ENCODE data around the gene FCGBP. TPM values are rescaled to one million over a fixed set of nuclear protein-coding genes. Genes with fewer than 3 reads are reported as not detected.
"Not testable (repeated sequence)": the region's sequence is repeated elsewhere in the genome, so short reads cannot be mapped to it uniquely, and the experiment has no call there.

FCGBP gene
- total RNA-seq, 1 experiment from 2014 or later: 16.7 TPM

DNA sequence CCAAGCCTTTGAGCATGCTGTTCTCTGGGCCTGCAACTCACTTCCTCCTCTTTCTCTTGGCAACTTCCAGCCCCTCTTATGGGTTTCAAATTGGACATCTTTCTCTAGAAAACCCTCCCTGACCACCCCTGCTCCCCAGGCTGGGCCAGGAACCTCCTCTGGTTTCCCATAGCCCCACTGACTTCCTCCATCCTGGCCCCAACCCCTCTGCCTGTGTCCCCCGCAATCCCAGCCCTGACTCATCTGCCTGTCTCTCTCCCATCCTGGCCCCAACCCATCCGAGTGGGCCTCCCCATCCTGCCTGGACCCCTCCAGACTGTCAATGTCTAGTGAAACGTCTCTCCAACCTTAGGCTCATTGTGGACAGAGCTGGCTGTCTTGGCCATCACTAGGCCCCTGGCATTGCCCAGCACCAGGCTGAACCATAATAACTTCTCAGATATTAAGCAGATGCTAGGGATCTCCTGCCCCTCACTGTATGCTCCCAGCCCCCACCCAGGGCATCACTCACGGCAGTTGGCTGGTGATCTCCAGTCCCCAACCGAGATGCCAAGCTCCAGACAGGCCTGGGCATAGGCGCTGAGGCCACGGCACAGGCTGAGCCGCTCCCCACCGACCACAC, 16.8 kb downstream of the FCGBP start:
- no peak for DNase-seq
- no peak overlapping the region for H3K4me3 ChIP-seq
- no peaks in the 10 kb centered on the region for H3K9me3 ChIP-seq (replicated peaks)

DNA sequence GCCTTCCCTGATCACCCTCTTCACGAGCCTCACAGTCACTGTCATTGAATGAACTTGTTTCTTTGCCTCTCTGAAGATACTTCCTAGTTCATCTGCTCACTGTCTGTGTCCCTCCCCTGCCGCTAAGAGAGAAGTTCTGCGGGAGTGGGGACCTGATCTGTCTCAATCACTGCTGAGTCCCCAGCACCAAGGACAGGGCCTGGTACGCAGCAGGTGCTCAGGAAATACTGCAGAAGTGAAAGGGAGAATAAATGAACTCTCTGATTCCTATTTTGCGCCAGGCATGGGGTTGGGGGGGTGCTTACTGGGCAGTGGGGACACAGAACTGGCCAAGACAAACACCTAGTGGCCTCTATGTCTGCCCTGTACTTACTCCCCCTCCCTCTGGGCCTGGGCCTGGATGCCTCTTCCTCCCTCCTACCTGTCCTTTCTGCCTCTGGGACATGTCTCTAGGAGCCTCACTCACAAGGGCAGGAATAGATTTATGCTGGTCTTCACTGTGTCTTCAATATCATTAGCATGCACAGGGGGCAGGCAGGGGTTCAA, 17.5 kb downstream of the FCGBP start:
- Histone ChIP-seq H3K27me3 (no peaks in the 10 kb centered on the region; the same call in 1 of the 2 replicates), H3K4me3 (no peak overlapping the region), H3K9me3 (replicated peaks) (no peaks in the 10 kb centered on the region), H3K4me1 (no peaks in the 10 kb centered on the region), H3K27ac (no peak overlapping the region), H3K36me3 (no peaks in the 10 kb centered on the region)
- no peak for DNase-seq

More for the DNA sequence above, 16.8 kb downstream of the FCGBP start:
- no peaks in the 10 kb centered on the region for H3K36me3 ChIP-seq
- no peaks in the 10 kb centered on the region for H3K4me1 ChIP-seq
- H3K27ac ChIP-seq: no peak overlapping the region
- no peaks in the 10 kb centered on the region; the same call in 1 of the 2 replicates for H3K27me3 ChIP-seq

DNA sequence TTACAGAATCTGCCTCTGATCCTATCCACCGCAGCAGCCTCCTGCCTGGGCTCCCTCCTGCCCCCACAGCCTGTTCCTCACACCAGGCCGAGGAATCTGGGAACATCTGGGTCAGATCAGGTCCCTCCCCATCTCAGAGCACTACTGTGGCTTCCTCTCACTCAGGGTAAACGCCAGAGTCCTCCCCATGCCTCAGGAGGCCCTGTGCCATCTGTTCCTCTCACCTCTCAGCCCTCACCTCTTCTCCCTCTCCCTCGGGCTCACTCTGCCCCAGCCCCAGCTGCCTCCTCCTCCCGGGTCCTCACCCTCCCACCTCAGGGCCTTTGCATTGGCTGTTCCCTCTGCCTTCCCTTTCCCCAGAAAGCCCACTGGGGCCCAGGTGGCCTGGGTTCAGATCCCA, 18.2 kb downstream of the FCGBP start:
- Histone ChIP-seq H3K4me3 (no peak overlapping the region), H3K9me3 (replicated peaks) (no peaks in the 10 kb centered on the region), H3K4me1 (no peaks in the 10 kb centered on the region; the same call in 1 of the 2 replicates), H3K27ac (no peak overlapping the region), H3K36me3 (no peaks in the 10 kb centered on the region), H3K27me3 (no peaks in the 10 kb centered on the region; the same call in 1 of the 2 replicates)
- DNase-seq: no peak

DNA sequence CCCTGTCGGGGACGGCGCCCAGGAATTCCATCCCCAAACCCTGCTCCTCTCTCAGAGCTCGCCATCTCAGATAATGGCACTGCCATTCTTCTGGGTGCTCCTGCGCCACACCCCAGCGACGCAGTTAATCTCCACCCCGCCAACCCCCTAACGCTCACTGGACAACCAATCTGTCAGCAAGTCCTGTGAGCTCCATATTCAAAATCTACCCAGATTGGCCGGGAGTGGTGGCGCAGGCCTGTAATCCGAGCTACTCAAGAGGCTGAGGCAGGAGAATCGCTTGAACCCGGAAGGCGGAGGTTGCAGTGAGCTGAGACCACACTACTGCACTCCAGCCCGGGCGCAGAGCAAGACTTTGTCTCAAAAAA, 18.6 kb downstream of the FCGBP start:
- Histone ChIP-seq H3K9me3 (replicated peaks) (no peaks in the 10 kb centered on the region), H3K4me1 (no peaks in the 10 kb centered on the region; the same call in 1 of the 2 replicates), H3K27ac (no peak overlapping the region), H3K36me3 (no peaks in the 10 kb centered on the region), H3K27me3 (no peaks in the 10 kb centered on the region; the same call in 1 of the 2 replicates), H3K4me3 (no peak overlapping the region)
- no peak for DNase-seq

DNA sequence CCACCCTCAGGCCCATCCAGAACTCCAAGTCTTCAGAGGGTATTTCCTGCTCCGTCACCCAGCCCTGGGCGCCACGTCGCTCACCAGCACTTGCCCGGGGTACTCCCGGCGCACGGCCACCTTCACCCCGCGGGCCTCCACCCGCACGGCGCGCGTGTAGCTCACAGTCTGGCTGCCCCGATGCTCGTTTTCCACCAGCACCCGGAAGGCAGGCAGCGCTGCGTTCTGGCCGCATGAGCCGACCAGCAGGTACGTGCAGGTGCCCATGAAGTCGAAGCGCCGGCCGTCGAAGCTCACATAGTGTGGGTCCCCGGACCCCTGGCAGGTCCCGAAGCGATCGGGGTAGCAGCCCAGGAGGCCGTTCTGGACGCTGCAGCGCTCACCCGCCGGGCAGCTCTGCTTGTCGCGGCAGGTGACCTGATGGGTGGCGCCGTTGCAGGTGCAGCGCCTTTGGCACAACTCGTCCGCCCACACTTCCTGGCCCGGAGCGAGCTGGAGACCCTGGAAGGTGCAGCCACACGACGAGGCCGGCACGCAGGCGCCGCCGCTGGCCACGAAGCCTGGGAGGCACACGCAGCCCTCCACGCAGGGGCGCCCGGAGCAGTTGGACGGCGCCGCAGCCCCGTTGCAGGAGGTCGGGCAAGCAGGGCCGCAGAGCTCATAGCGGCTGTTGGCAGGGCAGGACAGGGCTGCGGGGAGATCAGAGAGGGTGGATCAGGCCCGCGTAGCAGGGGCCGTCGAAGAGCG, 19.2 kb downstream of the FCGBP start:
- H3K4me3 ChIP-seq: no peak overlapping the region
- H3K4me1 ChIP-seq: no peaks in the 10 kb centered on the region; the same call in 1 of the 2 replicates
- no peaks in the 10 kb centered on the region for H3K36me3 ChIP-seq
- no peaks in the 10 kb centered on the region; the same call in 1 of the 2 replicates for H3K27me3 ChIP-seq
- DNase-seq: no peak
- H3K27ac ChIP-seq: no peak overlapping the region
- H3K9me3 ChIP-seq (replicated peaks): no peaks in the 10 kb centered on the region

DNA sequence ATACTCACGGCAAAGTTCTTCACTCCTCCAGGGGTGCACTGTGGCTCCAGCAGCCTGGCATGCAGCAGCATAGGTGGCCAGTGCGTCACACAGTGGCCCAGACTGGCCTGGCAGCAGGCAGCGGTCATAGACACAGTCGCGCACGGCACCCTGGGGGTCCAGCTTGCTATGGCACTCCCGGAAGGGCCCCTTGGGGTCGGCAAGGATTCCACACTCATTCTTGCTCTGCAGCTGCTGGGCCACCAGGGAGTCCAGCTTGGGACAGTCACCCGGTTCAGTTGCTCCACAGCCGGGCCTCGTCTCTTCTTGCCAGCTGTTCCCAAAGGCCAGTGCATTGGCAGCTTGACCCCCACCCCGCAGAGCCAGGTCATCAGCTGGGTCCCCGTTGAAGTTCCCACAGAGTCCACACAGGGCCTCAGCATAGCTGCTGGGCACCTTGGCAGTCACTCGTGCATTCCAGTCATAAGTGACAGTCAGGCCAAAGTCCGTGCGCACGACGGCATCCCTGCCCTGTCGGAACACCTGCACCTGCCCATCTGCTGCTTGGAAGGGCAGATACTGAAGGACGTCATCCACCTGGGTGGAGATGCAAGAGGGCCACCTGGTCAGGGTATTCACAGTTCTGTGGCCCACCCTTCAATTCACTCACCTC, 20.6 kb downstream of the FCGBP start:
- H3K9me3 ChIP-seq (replicated peaks): no peaks in the 10 kb centered on the region; the same call in 1 of the 2 replicates
- no peaks in the 10 kb centered on the region; the same call in 1 of the 2 replicates for H3K4me1 ChIP-seq
- no peak overlapping the region for H3K4me3 ChIP-seq
- H3K36me3 ChIP-seq: no peaks in the 10 kb centered on the region
- peaks cover 1% of the 10 kb centered on the region for H3K27me3 ChIP-seq
- no peak for DNase-seq
- no peak overlapping the region for H3K27ac ChIP-seq

DNA sequence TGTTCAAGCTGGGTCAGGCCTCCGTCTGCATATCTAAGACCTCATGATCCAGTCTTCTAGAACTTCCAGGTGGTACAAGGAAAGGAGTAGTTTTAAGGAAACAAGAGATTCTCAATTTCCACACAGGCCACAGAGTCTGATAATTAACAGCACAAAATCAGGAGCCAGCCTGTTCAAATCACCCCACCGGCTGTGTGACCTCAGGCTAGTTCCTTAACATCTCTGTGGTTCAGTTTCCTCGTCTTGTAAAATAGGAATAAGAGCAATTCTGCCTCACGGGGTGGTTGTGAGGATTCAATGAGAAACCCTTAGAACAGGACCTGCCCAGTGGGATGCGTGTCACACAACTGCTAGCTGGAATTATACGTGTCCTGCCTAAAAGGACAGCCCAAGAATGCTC, 25.6 kb downstream of the FCGBP start:
- Histone ChIP-seq H3K36me3 (no peaks in the 10 kb centered on the region), H3K27me3 (peaks cover 10% of the 10 kb centered on the region), H3K4me1 (no peaks in the 10 kb centered on the region; the same call in 1 of the 2 replicates), H3K27ac (no peak overlapping the region), H3K9me3 (replicated peaks) (no peaks in the 10 kb centered on the region; the same call in 1 of the 2 replicates), H3K4me3 (no peak overlapping the region)
- no peak for DNase-seq

DNA sequence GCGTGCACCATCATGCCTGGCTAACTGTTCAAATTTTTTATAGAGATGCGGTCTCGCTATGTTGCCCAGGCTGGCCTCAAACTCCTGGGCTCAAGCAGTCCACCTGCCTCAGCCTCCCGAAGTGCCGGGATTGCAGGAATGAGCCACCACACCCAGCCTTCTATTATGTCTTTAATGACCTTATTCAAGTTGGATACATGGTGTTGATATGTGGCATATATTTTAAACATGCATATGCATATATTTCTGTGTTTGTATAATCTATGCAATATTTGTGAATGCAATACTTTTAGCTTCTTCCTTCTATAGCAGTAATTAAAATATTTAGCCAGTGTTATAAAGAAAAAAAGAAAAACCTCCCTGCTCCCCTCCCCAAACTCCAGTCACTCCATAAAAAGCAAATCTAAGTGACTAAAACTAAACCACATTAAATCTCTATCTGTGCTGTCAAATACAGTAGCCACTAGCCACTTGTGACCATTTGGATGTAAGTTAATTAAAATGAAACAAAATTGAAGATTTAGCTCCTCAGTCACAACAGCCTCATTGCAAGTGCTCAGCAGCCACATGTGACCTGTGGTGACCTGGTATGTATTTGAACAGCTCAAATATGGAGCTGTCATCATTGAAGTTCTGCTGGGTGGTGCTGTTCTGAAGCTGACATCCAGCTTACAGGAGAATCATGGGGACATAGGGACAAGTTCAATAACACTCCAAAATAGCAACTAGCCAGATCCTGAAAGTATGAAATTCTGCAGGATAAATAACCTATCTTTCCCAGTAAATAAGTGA, 27.4 kb downstream of the FCGBP start:
- no peak for DNase-seq
- H3K4me3 ChIP-seq: no peak overlapping the region
- H3K27ac ChIP-seq: no peak overlapping the region
- H3K9me3 ChIP-seq (replicated peaks): no peaks in the 10 kb centered on the region; the same call in 1 of the 2 replicates
- no peaks in the 10 kb centered on the region for H3K36me3 ChIP-seq
- H3K4me1 ChIP-seq: no peaks in the 10 kb centered on the region; the same call in 1 of the 2 replicates
- peaks cover 10% of the 10 kb centered on the region for H3K27me3 ChIP-seq

DNA sequence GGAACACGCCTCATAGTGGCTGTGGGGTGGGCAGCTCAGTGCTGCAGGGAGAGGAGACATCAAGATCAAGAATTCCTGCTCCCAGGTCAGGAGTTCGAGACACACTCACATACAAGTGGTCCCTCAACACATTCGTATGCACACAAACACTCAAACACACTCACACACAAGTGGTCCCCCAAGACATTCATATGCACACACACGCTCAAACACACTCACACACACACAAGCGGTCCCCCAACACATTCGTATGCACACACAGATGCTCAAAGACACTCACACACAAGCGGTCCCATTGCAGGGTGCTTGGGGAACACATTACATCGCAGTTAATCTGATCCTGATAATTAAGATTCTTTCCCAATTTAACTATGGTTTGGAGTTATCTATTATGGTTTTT, 28.2 kb downstream of the FCGBP start:
- Histone ChIP-seq H3K27me3 (peaks cover 10% of the 10 kb centered on the region), H3K27ac (no peak overlapping the region), H3K4me3 (no peak overlapping the region)

DNA sequence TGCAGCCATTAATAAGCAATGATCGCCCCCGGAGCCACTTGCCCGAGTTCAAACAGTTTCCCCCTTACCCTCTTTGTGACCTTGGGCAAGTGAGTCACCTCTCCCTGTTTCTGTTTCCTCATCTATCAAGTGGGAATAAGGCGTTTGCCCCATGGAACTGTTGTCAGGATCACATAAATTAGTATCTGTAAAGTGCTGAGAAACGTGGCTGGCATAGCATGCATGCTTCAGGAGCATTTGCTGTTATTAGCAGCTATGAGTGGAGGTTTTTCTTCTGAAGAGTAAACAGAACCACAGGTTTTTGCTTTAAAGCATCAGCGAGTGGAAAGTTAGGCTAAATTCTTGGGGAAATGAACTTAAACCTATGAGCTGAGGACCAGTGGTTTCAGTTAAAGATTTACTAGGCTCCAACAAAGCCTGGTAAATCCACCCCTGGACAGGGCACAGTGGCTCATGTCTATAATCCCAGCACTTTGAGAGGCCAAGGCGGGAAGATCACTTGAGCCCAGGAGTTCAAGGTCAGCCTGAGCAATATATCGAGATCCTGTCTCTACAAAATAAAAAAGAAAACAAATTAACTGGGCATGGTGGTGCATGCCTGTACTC, 30.8 kb downstream of the FCGBP start:
- not testable (repeated sequence) for H3K27me3 ChIP-seq, H3K27ac ChIP-seq, DNase-seq

More for the DNA sequence above, 28.2 kb downstream of the FCGBP start:
- no peaks in the 10 kb centered on the region for H3K36me3 ChIP-seq
- H3K4me1 ChIP-seq: no peaks in the 10 kb centered on the region
- no peak for DNase-seq
- H3K9me3 ChIP-seq (replicated peaks): no peaks in the 10 kb centered on the region; the same call in 1 of the 2 replicates

DNA sequence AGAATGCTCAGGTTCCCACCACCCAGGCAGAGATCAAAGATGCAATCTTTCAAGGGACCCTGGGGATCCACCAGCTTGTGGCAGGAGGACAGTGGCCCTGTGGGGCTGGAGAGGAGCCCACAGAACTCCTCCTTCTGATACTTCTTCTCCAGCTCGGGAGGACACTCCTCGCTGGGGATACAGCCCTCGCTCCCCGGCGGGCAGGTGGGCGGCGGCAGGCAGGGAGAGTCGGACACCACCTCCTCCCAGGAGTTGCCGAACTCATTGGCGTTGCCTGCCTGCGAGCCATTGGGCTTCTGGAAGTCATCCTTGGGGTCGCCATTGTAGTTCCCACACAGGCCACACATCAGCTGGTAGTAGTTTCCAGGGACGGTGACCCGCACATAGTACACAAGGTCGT, 32.1 kb downstream of the FCGBP start:
- not testable (repeated sequence) for H3K4me1 ChIP-seq; H3K27ac ChIP-seq; H3K4me3 ChIP-seq; H3K9me3 ChIP-seq (replicated peaks); DNase-seq; H3K36me3 ChIP-seq; H3K27me3 ChIP-seq

More for the DNA sequence above, 30.8 kb downstream of the FCGBP start:
- not testable (repeated sequence) for H3K36me3 ChIP-seq; H3K4me3 ChIP-seq; H3K9me3 ChIP-seq (replicated peaks); H3K4me1 ChIP-seq

DNA sequence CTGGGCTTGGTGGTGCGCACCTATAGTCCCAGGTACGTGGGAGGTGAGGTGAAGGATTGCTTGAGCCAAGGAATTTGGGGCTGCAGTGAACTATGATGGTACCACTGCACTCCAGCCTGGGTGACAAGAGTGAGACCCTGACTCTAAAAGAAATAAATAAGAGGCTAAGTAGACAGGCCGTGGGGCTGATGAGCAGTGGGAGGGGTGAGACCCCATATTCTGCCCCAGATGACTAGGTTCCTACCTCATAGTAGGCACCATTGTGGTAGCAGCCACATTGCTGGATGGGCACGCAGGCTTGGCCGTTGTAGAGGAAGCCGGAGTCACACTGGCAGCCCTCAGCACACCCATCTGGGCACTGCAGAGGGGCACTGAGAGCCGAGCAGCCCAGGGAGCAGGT, 32.8 kb downstream of the FCGBP start:
- not testable (repeated sequence) for H3K36me3 ChIP-seq; H3K27me3 ChIP-seq; H3K4me1 ChIP-seq; DNase-seq; H3K27ac ChIP-seq; H3K9me3 ChIP-seq (replicated peaks); H3K4me3 ChIP-seq

DNA sequence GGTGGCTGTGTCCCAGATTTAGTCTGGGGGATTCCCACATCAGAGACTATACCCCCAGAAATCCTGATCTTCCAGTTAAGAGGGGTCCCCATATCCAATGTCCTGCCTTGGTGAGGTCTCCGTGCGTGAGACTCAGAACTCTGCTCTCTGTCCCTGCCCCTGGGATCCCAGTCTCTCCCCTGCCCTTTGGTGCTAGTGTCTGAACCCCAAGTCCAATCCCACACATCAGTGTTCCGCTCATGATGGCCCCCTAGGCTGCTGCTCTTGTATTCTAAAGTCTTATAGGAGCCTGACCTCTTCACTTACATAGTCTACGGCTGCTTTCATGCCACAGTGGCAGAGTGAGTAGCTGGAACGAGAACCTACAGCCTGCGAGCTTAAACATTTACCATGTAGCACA, 35.6 kb downstream of the FCGBP start:
- H3K4me3 ChIP-seq; H3K27me3 ChIP-seq; H3K27ac ChIP-seq; DNase-seq; H3K36me3 ChIP-seq; H3K9me3 ChIP-seq (replicated peaks): not testable (repeated sequence)
- H3K4me1 ChIP-seq: peaks cover 11% of the 10 kb centered on the region
